NCI-H1417 treated with DMSO at 0.1 percent for 48 hours (cell line): ENCODE results near the gene MLEC.

Experiments used
- DNase-seq: peaks from one replicate; lab custom pipeline; 2025; lab: John Stamatoyannopoulos, UW

MLEC gene

DNA sequence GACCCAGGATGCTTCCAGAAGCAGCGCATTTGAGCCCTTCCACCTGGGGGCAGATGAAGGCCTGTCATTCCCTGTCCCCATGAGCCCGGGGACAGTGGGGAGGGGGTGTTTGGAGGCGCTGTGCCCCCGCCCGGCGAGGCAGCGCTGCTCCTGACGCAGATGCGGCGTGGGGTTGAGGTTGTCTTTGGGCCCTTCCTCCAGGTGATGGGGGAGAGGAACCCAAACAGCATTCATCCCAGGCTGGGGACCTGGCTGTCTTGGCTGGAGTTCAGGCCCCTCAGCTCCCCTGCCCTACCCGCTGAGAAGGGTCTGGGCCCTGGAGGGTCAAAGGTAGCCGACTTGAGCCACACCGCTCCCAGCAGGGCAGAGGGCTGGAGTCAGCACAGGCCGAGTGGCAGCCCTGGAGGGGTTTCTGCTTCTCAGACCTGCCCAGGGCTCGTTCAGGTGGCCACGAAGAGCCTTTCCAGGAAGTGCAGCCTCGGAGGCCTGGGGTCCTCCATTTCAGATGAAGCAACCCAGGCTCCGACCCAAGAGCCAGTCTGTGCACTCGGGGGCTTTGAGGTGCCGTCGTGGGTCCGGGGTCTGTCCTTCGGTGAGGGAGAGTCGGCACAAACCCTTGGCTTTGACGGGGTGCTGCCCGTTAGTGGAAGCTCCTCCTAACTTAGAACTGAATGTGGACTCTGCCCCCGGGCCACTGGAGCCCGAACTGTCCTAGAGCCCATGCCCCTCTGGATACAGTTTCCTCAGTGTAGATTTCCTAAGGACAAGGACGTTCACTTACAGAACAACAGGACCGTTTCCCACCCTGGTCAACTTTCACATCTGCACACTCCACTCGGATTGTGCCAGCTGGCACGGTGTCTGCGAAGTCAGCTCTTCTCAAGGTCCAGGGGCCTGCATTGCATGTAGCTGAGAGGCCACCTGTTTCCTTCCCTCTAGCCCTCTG, 54.8 kb downstream of the MLEC start:
- DNase-seq: no peak

DNA sequence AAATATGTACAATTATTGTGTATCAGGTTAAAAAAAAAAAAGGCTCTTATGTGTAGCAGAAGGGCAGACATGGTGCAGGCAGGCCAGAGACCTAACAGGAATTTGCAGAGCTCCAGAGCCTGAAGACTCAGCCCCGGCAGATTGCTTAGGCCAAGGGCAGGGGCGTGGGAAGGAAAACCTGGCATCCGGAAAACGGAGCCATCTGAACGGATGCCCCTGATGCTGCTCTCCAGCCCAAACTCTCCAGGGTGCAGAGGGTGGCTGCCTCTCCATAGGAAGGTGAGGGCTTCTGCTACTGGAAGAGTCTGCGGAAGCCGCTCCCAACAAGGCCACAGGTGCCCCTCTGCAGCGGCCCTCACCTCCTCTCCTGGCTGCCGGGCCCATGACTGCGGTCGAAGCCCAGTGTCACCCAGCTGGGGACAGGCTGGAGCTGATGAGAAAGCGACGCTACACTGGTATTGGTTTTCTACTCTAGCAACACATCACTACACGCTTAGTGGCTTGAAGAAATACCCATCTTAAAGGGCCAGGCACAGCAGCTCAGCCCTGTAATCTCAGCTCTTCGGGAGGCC, 58.1 kb downstream of the MLEC start:
- no peak for DNase-seq

DNA sequence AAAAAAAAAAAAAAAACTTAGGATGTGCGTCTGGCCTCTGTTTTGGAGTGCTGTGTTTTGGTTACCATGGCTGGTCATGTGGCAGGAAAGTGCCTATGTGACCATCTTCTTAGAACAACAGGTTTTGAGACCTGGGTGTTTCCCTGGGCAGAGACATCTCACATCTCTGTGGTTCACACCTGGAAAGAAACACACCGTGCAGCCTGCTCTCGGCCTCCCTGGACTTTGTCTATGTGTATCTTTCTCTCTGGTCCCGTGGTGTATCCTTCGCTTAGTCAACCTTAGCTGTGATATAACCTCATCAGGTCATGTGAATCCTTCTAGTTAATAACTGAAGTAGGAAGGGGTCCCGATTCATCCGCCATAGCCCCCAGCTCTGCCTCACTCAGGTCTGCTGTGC, 61.3 kb downstream of the MLEC start:
- DNase-seq: no peak

DNA sequence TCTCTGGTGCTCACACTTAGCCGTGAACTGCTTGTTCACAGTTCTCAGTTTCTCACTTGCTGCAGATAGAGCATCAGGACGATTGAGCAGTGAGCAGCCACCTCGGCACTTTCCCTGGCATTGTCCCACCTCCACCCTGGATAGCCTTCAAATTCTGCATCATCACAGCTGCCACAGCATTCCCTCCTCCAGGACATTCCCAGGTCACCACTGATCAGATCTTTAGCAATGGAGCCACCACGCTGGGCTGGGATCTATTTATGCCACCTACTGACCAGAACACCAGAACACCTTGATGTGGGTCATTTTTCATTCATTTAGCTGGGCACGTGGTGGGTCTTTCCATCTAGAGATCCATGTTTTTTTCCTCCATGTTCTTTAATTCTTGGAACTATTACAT, 62.3 kb downstream of the MLEC start:
- no peak for DNase-seq

DNA sequence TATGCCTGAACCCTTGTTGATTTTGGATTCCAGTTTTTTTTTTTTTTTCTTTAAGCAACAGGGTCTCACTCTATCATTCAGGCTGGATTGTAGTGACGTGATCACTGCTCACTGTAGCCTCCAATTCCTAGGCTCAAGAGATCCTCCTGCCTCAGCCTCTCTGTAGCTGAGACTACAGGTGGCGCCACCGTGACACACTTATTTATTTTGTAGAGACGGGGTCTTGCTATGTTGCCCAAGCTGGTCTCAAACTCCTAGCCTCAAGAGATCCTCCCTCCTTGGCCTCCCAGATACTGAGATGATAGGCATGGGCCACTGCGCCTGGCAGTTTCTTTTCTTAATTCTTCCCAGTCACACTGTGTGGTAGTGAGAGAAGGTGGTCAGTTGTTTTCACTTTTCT, 63.9 kb downstream of the MLEC start:
- no peak for DNase-seq

DNA sequence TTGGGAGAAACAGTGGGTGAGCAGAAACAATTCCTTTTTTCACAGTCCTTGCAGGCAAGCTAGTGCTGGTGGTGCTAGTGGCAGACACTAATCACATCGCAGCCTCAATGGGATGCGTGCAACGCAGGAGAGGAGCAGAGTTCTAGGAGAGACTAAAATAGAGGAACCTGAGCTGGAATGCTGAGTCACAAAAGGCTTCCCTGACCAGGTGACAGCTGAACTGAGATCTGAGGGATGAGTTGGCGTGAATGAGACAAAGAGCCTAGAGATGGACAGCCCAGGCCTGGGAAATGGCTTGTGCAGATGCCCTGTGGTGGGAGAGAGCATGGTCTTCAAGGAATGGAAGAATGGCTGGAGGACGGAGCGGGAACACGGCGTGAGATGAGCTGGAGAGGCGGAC, 64.4 kb downstream of the MLEC start:
- no peak for DNase-seq
